Stimulated activated CD4-positive, alpha-beta T cell treated with anti-CD3 and anti-CD28 coated beads, Interleukin-2, amount 100 ng/mL, for 4 hours (primary cell): ENCODE results near the gene ZNF506.
"Not testable (repeated sequence)": the region's sequence is repeated elsewhere in the genome, so short reads cannot be mapped to it uniquely, and the experiment has no call there.

Experiments used
- DNase-seq: peaks from one replicate; pipeline ENCODE4 v3.0.0-alpha.2; 2020; ENCODE audit warnings: low read depth

ZNF506 gene

DNA sequence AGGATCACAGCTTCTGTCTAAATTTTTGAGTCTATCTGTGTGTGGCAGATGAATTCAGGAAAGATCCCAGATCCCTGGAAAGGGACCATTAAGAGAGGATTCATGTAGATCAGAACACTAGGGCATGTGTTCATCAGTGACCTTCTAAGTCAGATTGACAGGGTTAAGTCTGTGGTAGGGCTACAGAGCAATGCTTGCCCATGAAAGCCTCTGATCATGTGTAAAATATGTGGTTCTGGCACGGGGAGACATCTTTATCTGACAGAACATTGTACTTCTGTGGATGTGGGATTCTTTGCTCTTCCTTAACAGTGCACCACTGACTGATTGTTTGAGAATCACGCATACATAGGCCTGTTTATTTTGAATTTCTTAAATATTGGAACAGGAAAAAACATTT lies 42.9 kb downstream of the ZNF506 start:
- DNase-seq = no peak

- no peak for DNase-seq
Measured at GRCh38 chr19:19777692-19778091, 43.9 kb downstream of the ZNF506 start.

GRCh38 chr19:19776206-19777008 lies 45.1 kb downstream of the ZNF506 start:
- peak; percentile 86 for DNase-seq

- no peak for DNase-seq
Measured at GRCh38 chr19:19775891-19776205, 45.7 kb downstream of the ZNF506 start.

GRCh38 chr19:19774354-19775033 lies 47.1 kb downstream of the ZNF506 start:
- DNase-seq = no peak

GRCh38 chr19:19771963-19772362 lies 49.6 kb downstream of the ZNF506 start:
- not testable (repeated sequence) for DNase-seq

DNA sequence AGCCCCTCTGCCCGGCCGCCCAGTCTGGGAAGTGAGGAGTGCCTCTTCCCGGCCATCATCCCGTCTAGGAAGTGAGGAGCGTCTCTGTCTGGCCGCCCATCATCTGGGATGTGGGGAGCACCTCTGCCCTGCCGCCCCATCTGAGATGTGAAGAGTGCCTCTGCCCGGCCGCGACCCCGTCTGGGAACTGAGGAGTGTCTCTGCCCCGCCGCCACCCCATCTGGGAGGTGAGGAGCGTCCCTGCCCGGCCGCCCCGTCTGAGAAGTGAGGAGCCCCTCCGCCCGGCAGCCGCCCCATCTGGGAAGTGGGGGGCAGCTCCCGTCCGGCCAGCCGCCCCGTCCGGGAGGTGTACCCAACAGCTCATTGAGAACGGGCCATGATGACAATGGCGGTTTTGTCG lies 51.6 kb downstream of the ZNF506 start:
- DNase-seq = not testable (repeated sequence)

DNA sequence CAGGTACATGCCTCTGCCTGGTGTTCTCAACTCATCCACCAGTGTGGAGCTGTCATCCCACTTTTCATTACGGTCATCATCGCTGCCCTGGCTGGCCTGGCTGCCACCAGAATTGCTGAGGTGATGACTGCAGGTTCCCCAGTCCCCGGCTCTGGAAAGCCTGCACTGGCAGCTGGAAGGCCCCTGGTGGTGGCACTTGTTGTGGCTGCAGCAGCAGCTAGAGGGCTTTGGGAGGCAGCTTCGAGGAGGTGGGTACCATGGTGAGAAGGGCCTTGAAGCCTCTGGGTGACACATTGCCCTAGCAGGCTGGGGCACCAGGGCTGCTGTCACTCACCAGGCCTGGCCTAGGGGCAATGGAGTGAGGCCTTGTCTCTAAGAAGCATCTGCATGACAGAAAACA lies 63.4 kb downstream of the ZNF506 start:
- DNase-seq = no peak

GRCh38 chr19:19752760-19753403 lies 68.7 kb downstream of the ZNF506 start:
- no peak for DNase-seq

DNA sequence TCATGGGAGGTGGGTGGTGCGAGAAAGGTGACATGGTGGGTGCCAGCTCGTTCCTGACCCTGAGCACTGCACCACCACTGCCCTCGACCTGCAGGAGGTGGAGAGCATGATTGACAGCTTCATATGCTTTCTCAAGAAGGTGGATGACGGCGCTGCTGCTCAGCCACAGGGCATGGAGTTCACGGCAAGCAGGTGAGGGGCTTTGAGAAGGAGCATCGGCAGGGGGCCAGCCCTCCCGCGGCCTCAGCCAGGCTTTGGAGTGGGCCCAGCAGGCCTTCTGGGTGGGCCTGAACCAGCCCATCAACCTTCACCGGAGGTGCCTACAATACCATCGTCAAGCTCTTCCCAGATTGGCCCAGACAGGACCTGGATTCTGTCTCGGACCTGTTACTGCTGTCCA lies 69.7 kb downstream of the ZNF506 start:
- DNase-seq = no peak

DNA sequence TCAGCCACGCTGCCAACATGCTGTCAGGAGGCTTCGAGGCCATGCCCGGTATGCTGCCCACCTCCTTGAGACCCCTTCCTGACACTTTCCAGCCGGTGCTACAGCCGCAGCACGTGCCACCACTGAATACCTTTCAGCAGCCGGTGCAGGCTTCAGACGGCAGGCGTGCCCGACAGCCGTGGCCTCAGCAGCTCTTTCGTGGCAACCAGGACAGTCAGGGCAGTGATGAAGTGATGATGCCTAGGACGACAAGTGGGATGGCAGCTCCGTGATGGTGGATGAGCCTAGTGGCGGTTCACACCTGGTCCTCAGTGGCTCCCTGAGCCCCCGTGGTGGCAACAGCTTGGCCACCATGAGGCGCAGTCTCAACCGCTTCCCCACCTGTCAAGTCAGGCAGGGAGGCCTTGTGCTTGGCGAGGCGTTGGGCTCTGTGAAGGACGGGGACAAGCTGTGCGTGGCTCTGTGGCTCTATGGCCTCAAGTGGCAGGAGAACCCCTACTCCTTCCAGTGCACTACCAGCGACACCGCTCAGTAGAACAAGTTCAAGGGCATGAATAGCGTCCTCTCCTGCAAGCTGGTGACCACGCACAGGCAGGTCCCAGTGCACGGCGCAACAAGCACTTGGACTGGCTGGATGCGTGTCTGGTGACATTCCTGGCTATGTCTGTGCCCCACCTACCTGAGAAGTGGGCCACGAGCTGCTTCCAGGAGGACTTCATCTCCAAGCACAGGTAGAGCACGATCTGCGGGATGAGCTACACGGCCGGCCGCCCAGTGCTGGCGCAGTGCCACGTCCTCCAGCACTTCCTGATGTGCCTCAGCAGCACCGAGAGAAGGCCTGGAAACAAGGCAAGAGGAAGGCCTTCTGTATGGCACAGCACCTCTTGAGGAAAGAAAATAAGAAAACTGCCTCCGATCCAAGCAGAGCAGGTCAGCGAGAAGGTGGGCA lies 70.4 kb downstream of the ZNF506 start:
- DNase-seq = no peak

GRCh38 chr19:19749908-19750841 lies 71.4 kb downstream of the ZNF506 start:
- no peak for DNase-seq

DNA sequence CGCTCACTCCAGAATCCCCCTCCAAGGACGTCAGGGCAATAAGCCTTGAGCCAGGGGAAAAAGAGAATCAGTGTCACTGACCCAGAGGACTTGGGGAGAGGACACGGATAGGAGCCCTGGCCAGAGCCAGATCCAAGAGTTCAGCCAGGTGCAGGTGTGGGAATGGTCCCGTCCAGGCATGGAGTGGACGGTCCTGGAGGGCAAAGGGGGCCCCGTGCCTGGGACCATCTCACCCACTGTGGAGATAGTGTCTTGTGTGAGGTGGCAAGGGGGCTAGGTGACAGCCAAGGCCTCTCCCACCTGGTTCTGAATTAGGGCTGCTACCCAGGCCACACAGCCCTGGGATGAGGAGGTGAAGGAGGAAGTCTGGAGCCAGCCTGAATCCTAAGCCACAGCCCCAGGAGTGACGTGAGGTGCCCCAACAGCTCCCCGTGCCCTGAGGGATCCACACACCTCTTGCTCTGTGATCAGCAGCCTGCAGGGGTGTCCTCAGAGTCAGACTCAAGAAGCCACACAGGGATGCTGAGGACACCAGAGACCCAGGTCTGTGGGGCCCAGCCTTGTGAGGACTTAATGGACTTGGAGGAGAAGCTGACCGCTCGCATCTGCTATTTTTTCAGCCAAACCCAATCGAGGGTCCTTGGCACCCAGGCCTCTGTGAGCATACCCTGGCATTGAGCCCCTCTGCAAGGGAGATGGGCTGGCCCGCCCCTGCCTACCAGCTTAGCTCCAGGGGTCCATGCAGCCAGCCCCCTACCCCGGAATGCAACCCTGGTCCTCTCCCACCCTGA lies 72.2 kb downstream of the ZNF506 start:
- DNase-seq = no peak

- DNase-seq = no peak
Measured at GRCh38 chr19:19748249-19748938, 73.2 kb downstream of the ZNF506 start.

GRCh38 chr19:19747357-19748220 lies 74.0 kb downstream of the ZNF506 start:
- no peak for DNase-seq

GRCh38 chr19:19746286-19747213 lies 75.0 kb downstream of the ZNF506 start:
- no peak for DNase-seq

- DNase-seq = no peak
Measured at GRCh38 chr19:19745496-19746285, 75.9 kb downstream of the ZNF506 start.
